H9 (cell line): ENCODE measurements around the gene ZBTB44. TPM values are rescaled to one million over a fixed set of nuclear protein-coding genes. Genes with fewer than 3 reads are reported as not detected.

ENCODE experiments used
- DNase-seq: peaks from one replicate; pipeline ENCODE4 v3.0.0-alpha.2; 2017
- H2AFZ ChIP-seq: one replicate; pipeline ENCODE4 v1.6.1; 2013; ENCODE audit warnings: mild to moderate bottlenecking, low read length, control low read depth, moderate library complexity
- H2AK5ac ChIP-seq: 2 replicates; pipeline ENCODE4 v1.6.1; 2013; ENCODE audit warnings: low read length, control low read depth, mixed read lengths; ENCODE audit not compliant: insufficient read length
- H2BK120ac ChIP-seq: one replicate; pipeline ENCODE4 v1.6.1; 2013; ENCODE audit warnings: low read depth, mild to moderate bottlenecking, low read length, control low read depth, inconsistent platforms; ENCODE audit not compliant: poor library complexity, severe bottlenecking
- H2BK12ac ChIP-seq: 2 replicates; pipeline ENCODE4 v1.6.1; 2013; ENCODE audit warnings: low read length, control low read depth, mixed read lengths, low read depth; ENCODE audit not compliant: insufficient read length
- H2BK15ac ChIP-seq: 2 replicates; pipeline ENCODE4 v1.6.1; 2013; ENCODE audit warnings: low read depth, low read length, control low read depth
- H2BK20ac ChIP-seq: one replicate; pipeline ENCODE4 v1.6.1; 2013; ENCODE audit warnings: low read depth, mild to moderate bottlenecking, low read length, control low read depth, inconsistent platforms; ENCODE audit not compliant: poor library complexity, severe bottlenecking
- H2BK5ac ChIP-seq: 2 replicates; pipeline ENCODE4 v1.6.1; 2013; ENCODE audit warnings: low read length, control low read depth, mixed read lengths; ENCODE audit not compliant: insufficient read length
- H3K14ac ChIP-seq: 2 replicates; pipeline ENCODE4 v1.6.1; 2013; ENCODE audit warnings: low read length, control low read depth; ENCODE audit not compliant: insufficient read depth
- H3K18ac ChIP-seq: 2 replicates; pipeline ENCODE4 v1.6.1; 2013; ENCODE audit warnings: low read depth, mild to moderate bottlenecking, mixed read lengths, low read length, control low read depth; ENCODE audit not compliant: insufficient read length
- H3K23ac ChIP-seq: 2 replicates; pipeline ENCODE4 v1.6.1; 2013; ENCODE audit warnings: low read length, control low read depth, mixed read lengths, low read depth; ENCODE audit not compliant: insufficient read length
- H3K23me2 ChIP-seq: 2 replicates; pipeline ENCODE4 v1.6.1; 2013; ENCODE audit warnings: low read depth, mild to moderate bottlenecking, mixed read lengths, low read length, control low read depth; ENCODE audit not compliant: insufficient read length, poor library complexity, severe bottlenecking
- H3K27ac ChIP-seq: 2 replicates; pipeline ENCODE4 v1.5.1; 2013; ENCODE audit warnings: low read length, control low read depth, mixed read lengths, low read depth; ENCODE audit not compliant: insufficient read length
- H3K27me3 ChIP-seq: 2 replicates; pipeline ENCODE4 v1.6.1; 2013; ENCODE audit warnings: low read length, control low read depth, inconsistent platforms; ENCODE audit not compliant: insufficient read depth
- H3K4ac ChIP-seq: 2 replicates; pipeline ENCODE4 v1.6.1; 2013; ENCODE audit warnings: low read depth, mild to moderate bottlenecking, control low read depth, inconsistent platforms, low read length, moderate library complexity
- H3K4me1 ChIP-seq: 2 replicates; pipeline ENCODE4 v1.6.1; 2013; ENCODE audit warnings: low read length, control low read depth, inconsistent platforms; ENCODE audit not compliant: insufficient read depth
- H3K4me2 ChIP-seq: 2 replicates; pipeline ENCODE4 v1.6.1; 2013; ENCODE audit warnings: low read length, control low read depth, mixed read lengths; ENCODE audit not compliant: insufficient read length, insufficient read depth
- H3K56ac ChIP-seq: 2 replicates; pipeline ENCODE4 v1.6.1; 2013; ENCODE audit warnings: low read depth, mild to moderate bottlenecking, mixed read lengths, low read length, control low read depth; ENCODE audit not compliant: insufficient read length
- H3K79me1 ChIP-seq: 2 replicates; pipeline ENCODE4 v1.6.1; 2013; ENCODE audit warnings: low read depth, mild to moderate bottlenecking, moderate library complexity, low read length, control low read depth, inconsistent platforms; ENCODE audit not compliant: insufficient read depth, poor library complexity, severe bottlenecking
- H3K79me2 ChIP-seq: 2 replicates; pipeline ENCODE4 v1.6.1; 2013; ENCODE audit warnings: low read length, control low read depth, inconsistent platforms; ENCODE audit not compliant: insufficient read depth
- H3K9ac ChIP-seq: 2 replicates; pipeline ENCODE4 v1.6.1; 2013; ENCODE audit warnings: low read length, control low read depth, mixed read lengths; ENCODE audit not compliant: insufficient read length; ENCODE audit errors: extremely low read depth
- H3K9me3 ChIP-seq: one replicate; pipeline ENCODE4 v1.6.1; 2013; ENCODE audit warnings: low read depth, low read length, inconsistent platforms; ENCODE audit not compliant: control insufficient read depth
- H3T11ph ChIP-seq: one replicate; pipeline ENCODE4 v1.6.1; 2013; ENCODE audit warnings: mild to moderate bottlenecking, low read length, control low read depth, inconsistent platforms
- H4K20me1 ChIP-seq: one replicate; pipeline ENCODE4 v1.6.1; 2013; ENCODE audit not compliant: control insufficient read depth, insufficient read length, insufficient read depth
- H4K5ac ChIP-seq: 2 replicates; pipeline ENCODE4 v1.6.1; 2013; ENCODE audit warnings: low read depth, mild to moderate bottlenecking, mixed read lengths, low read length, control low read depth; ENCODE audit not compliant: insufficient read length
- H4K8ac ChIP-seq: replicated peaks from 2 replicates; pipeline ENCODE4 v1.6.1; 2013; ENCODE audit warnings: low read length, control low read depth, mixed read lengths, low read depth; ENCODE audit not compliant: insufficient read length
- H4K91ac ChIP-seq: 2 replicates; pipeline ENCODE4 v1.6.1; 2013; ENCODE audit warnings: low read depth, mild to moderate bottlenecking, moderate library complexity, mixed read lengths, low read length, control low read depth; ENCODE audit not compliant: insufficient read length
- H3K27ac Mint-ChIP-seq, 3 experiments: 2 replicates in 2 of 3; 3 replicates in 1 of 3; pipeline ENCODE4 v1.8.0; 2020 to 2021; ENCODE audit warnings: mixed read lengths in 3 of 3, mild to moderate bottlenecking in 1 of 3, moderate library complexity in 1 of 3
- H3K27me3 Mint-ChIP-seq: 2 replicates; pipeline ENCODE4 v1.8.0; 2021; ENCODE audit warnings: low read depth, mild to moderate bottlenecking, moderate library complexity, mixed read lengths
- H3K36me3 Mint-ChIP-seq, 3 experiments: 2 replicates in 2 of 3; 3 replicates in 1 of 3; pipeline ENCODE4 v1.8.0; 2020 to 2021; ENCODE audit warnings: low read depth in 3 of 3, mixed read lengths in 3 of 3; ENCODE audit not compliant: insufficient read depth in 1 of 3
- H3K4me1 Mint-ChIP-seq, 2 experiments: 2 replicates each; pipeline ENCODE4 v1.8.0; 2020; ENCODE audit warnings: mixed read lengths in 2 of 2
- H3K4me3 Mint-ChIP-seq, 2 experiments: 2 replicates in 1 of 2; 3 replicates in 1 of 2; pipeline ENCODE4 v1.8.0; 2020 to 2021; ENCODE audit warnings: mild to moderate bottlenecking in 2 of 2, mixed read lengths in 2 of 2, moderate library complexity in 1 of 2
- H3K9me3 Mint-ChIP-seq, 2 experiments: 2 replicates in 1 of 2; 3 replicates in 1 of 2; pipeline ENCODE4 v1.8.0; 2020; ENCODE audit warnings: mild to moderate bottlenecking in 2 of 2, mixed read lengths in 2 of 2, moderate library complexity in 1 of 2
- CTCF ChIP-seq: fragments of 200-600 bp; sonication (generic); conservative IDR thresholded peaks from 3 replicates; pipeline ENCODE4 v1.8.0; 2021; ENCODE audit warnings: antibody characterized with exemption, mild to moderate bottlenecking
- WGBS: extraction: QIAGEN DNeasy Blood & Tissue Kit; methylation state at CpG from one replicate; pipeline ENCODE4 v1.1.7; 2013; ENCODE audit warnings: missing lambda C conversion rate, low lambda C conversion rate, mixed read lengths; ENCODE audit not compliant: insufficient read length; ENCODE audit errors: extremely low coverage; 5-methylcytosine and 5-hydroxymethylcytosine counted together
- total RNA-seq: library from RNA; stranded (reverse); gene quantifications from 2 replicates; pipeline ENCODE4 v1.2.1, GENCODE V29; 2021

Gene ZBTB44
- total RNA-seq, 1 experiment from 2014 or later: 67.7 TPM

GRCh38 chr11:130269326-130269943 lies 45.3 kb downstream of the ZBTB44 start:
- no peak overlapping the region for H3K27ac ChIP-seq
- no peak overlapping the region for H3K4ac ChIP-seq
- no peak overlapping the region for H2BK15ac ChIP-seq
- H3K4me2 ChIP-seq: no peak overlapping the region
- H2AFZ ChIP-seq: no peak overlapping the region
- Mint-ChIP-seq H3K9me3 (no peaks in the 10 kb centered on the region), H3K4me3 (no peak overlapping the region), H3K27ac (no peak overlapping the region), H3K27me3 (no peaks in the 10 kb centered on the region), H3K4me1 (no peaks in the 10 kb centered on the region), H3K36me3 (peaks cover 2 to 22% (median 17%) of the 10 kb centered on the region in 3 experiments; a peak in 5 of 7 replicates)
- no peaks in the 10 kb centered on the region for H3K23me2 ChIP-seq
- no peaks in the 10 kb centered on the region for H3K27me3 ChIP-seq
- H3K79me1 ChIP-seq: no peaks in the 10 kb centered on the region
- no peak overlapping the region for H2BK5ac ChIP-seq
- no peak overlapping the region for H4K5ac ChIP-seq
- H3K23ac ChIP-seq: no peak overlapping the region
- H3K14ac ChIP-seq: no peak overlapping the region
- no peaks in the 10 kb centered on the region for H3K9me3 ChIP-seq
- H4K8ac ChIP-seq: no peak overlapping the region
- H3T11ph ChIP-seq: no peak overlapping the region
- no CpG with 5 or more reads among the region's 1 CpG for WGBS
- no peak overlapping the region for H2BK12ac ChIP-seq
- H2BK120ac ChIP-seq: no peak overlapping the region
- no peak overlapping the region for H2BK20ac ChIP-seq
- H2AK5ac ChIP-seq: no peak overlapping the region
- no peak overlapping the region for H3K9ac ChIP-seq
- no peak overlapping the region for H3K18ac ChIP-seq
- no peaks in the 10 kb centered on the region for H3K4me1 ChIP-seq
- no peaks in the 10 kb centered on the region; the same call in 1 of the 2 replicates for H3K79me2 ChIP-seq
- no peak overlapping the region for H4K91ac ChIP-seq
- no peak overlapping the region for H3K56ac ChIP-seq
- no peaks in the 10 kb centered on the region for H4K20me1 ChIP-seq
- no peak for DNase-seq
- no peak for TF ChIP-seq CTCF
